Measurements from ENCODE around the gene DIPK1A.

GRCh38 chr1:92931691-92932090 is 29.6 kb downstream of the DIPK1A start:
- no peak for TF ChIP-seq GATA2 (IDR thresholded peaks at IDR 0.05; ENCODE audit: low read depth, low read length)
- TF ChIP-seq GATA3 (IDR thresholded peaks at IDR 0.05; ENCODE audit: low read depth, low read length) = no peak
